ENCODE measurements around the gene CCDC177.

The CCDC177 gene

GRCh38 chr14:69574263-69574953 lies at the start of gene CCDC177:
Gene CCDC177 (minus strand): TSS chr14:69574871. CDS start chr14:69573622, 1,249 bp downstream.
- peak; percentile 86 to 94 (median 93) for DNase-seq

- no peak for DNase-seq
Observed at GRCh38 chr14:69624136-69624535, 49.5 kb upstream of the CCDC177 start.

GRCh38 chr14:69620981-69621380 lies 46.3 kb upstream of the CCDC177 start:
- no peak for DNase-seq

DNA sequence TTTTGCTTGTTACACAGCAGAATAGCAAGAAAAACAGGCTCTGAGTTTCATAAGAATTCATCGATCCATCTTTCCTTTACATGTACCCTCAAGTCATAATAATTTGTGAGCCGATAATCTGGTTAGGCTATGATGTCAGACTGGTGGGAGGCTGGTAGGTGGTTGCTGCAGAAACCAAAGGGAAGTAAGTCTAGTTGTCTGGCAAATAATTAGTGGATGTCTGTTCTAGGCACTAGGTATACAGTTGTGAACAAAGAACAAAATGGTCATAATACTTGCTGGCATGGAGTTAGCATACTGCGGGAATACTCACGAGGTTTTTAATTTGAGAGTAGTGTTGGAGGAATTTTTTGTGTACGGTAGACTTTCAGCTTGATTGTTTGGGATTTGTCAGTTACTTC lies 45.5 kb upstream of the CCDC177 start:
- no peak for DNase-seq

DNA sequence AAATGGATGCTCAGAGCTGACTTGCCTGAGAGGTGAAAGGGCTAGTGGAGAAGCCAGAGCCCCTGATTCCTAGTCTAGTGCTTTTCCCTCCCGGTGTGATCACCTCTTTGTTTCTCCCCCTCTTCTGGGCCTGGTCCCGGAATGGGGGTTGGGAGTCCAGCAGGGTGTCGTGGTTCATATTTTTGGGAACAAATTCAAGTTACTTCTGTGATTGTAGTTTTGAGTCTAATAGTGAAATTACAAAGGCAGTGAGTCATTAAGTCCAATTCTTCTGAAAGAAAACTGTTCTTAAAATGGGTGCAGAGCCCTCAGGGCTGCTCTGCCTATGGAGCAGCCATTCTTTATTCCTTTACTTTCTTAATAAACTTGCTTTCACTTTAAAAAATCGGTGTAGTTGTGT lies 44.3 kb upstream of the CCDC177 start:
- no peak for DNase-seq

- DNase-seq = peak in 1 of 3 experiments; percentile 23
Observed at GRCh38 chr14:69617796-69618195, 43.1 kb upstream of the CCDC177 start.

- DNase-seq = no peak
Observed at GRCh38 chr14:69616408-69616773, 41.7 kb upstream of the CCDC177 start.

GRCh38 chr14:69615496-69616407 lies 41.1 kb upstream of the CCDC177 start:
- peak in 1 of 3 experiments; percentile 69 for DNase-seq

DNA sequence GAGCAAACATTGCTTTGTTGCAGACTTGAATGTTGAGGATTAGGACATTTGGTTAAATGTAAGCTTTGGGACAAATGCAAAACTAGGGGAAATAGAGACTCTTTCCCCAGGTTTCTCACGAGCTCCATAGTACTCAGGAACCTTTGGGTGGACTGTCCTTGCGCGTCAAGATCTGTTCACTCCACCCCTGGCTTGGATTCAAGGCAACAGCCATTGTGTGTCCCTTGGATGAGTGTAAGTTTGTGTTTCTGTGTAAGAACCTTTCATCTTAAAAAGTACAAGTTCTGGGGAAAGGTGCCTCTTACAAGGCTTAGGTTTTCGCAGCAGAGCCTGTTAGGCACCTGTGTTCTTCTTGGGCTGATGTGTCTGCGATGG lies 40.4 kb upstream of the CCDC177 start:
- no peak for DNase-seq

DNA sequence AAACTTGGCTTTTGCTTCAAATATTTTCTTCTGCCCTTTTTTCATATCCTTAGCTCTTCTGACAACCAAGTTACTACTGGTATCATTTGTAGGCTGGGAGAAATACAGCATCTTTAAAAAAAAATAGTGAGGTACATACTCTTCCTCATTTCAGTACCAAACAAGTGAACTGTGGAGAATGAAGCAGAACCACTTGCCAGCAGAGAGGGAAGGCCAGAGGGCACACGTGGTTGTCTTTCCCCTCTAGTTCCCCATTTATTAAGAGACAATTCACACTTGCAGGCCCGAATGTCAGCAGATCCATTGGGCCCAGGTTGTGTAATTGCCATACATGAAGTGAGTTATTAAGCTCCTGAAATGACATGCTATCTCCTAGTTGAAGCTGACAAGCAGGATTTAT lies 39.9 kb upstream of the CCDC177 start:
- no peak for DNase-seq

- DNase-seq = no peak
Observed at GRCh38 chr14:69613312-69614073, 38.8 kb upstream of the CCDC177 start.

GRCh38 chr14:69612783-69613130 lies 38.1 kb upstream of the CCDC177 start:
- peak in 2 of 3 experiments; percentile 16 to 73 for DNase-seq

GRCh38 chr14:69612014-69612782 lies 37.5 kb upstream of the CCDC177 start:
- DNase-seq = peak; percentile 41 to 81 (median 74)

- peak; percentile 97 to 98 (median 97) for DNase-seq
Observed at GRCh38 chr14:69611172-69612013, 36.7 kb upstream of the CCDC177 start, which contains the start of gene SUSD6. Gene SUSD6 (plus strand): TSS chr14:69611596. CDS start chr14:69658593, 46,997 bp downstream.

GRCh38 chr14:69610874-69611171 lies 36.2 kb upstream of the CCDC177 start:
- DNase-seq = peak in 1 of 3 experiments; percentile 72

DNA sequence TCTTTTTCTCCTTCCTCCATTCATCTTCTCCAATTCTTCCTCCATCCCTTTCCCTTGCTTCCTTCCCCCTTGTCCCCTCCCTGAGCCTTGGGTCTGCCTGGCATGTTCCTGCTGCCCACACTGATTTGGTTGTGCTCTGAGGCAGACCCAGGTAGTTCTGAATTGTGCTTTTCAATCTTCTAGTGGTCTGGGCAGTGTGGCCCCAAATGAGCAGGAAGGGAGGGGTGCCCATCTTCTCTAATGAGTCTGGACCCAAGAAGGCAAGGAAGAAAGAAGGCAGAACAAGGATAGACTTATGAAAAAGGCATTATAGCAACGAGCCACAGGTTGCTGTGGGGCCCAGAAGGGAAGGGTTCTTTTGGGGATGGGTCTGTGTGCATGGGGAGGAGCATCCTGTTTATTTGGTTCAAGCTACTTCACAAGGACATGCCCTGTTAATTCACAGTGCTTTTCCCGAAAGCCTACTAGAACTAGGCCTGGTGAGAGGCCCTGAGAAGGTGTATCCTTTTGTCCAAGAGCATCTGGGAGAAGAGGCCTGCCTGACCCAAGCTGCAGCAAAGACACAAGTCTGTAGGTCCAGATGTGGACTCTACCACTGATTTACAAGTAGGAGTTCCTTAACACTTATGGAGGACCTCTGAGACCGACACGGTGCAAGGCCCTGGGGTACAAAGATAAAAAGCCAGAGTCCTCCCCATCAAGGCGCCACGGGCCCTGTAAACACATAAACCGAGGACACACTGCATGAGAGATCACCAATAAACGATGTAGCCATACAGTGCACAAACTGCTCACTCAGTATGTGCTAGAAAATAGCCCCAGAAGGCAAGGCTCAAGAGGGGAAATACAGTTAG lies 35.6 kb upstream of the CCDC177 start:
- DNase-seq = peak in 1 of 3 experiments; percentile 65

DNA sequence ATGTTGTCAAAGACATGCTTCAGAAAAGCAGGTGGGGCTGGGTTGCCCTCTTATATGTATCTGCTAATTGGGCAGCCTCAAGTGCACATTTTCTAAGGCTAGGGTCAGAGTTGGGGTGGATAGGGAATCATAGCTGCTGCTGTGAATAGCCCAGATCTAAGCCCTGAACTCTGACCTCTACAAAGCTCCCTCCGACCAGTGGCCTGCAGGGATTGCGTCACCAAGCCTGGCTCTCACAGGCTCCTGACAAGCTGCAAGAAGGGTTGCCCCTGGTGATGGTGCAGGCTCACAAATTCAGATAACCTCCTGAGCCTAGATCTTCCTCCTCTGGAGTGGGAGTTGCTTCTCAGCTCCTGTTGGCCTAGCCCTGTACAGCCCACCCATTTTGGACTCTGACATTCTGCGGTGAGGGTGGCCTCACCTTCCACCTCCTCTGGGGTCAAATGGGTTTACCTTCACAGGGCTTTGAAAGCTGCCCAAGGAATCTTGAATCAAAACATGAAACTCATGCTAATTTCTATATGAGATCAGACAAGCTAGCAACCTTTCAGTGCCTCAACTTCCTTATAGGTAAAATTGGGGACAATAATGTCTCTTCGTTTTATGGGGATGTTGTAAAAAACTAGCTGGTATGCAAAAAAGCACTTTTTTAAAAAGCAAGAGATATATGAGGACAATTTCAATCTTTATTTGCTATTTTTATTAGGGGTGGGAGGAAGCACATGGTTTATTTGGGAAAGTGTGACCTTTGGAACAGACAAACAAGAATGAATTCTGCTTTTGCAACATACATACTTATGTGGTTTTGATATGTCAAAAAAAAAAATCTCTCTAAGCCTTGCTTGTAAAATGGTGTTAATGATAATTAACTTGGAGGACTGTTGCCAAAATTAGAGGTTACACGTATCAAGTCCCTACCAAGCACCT lies 31.9 kb upstream of the CCDC177 start:
- DNase-seq = no peak

DNA sequence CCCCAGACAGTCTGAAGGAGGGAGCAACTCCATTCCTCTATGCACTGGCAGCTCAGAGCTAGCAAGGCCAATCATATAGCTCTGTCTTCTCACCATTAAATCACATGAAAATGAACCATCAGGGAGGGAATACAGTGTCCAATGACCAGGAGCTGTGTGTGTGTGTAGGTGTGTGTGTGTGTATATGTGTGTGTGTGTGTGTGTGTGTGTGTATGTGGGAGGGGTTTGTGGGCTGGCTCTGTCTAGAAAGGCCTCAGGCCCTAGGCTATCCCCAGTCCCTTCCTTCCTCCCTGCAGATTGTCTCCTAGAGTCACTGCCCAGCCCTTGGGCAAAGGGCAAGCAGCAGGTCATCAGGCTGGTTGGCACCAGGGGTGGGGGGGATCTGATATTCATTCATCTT lies 31.1 kb upstream of the CCDC177 start:
- DNase-seq = peak in 1 of 3 experiments; percentile 27

DNA sequence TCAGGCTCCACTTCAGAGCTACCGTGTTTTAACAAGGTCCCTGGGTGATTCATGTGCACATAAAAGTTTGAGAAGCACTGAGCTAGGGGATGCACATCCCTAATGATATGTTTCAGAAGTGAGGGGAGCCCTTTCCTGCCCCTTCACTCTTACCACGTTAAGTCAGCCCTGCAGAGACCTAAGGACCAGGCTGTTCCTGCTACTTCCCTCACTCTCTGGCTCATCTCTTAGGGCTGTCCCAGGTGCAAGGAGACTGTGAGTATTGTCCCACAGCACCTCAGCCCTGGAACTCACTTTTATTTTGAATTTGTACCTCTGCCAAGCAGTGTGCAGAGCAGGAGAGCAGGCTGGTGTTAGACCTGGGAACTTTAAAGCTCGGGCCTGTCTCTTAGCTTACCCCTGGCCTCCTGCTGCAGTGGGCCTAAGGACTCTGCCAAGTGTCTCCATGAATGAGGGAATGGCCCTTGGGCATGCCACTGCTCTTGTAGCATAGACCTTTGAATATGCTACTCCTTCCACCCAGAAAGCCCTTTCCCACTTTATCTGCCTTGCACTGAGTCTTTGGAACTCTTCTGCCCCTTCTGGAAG lies 25.7 kb upstream of the CCDC177 start:
- no peak for DNase-seq
